Left lung (tissue), 10 donors: ENCODE data around the gene SH3RF2. TPM values are rescaled to one million over a fixed set of nuclear protein-coding genes. Genes with fewer than 3 reads are reported as not detected.

Source experiments
- ATAC-seq: fragments of 200-7000 bp; cut with Tn5 transposase; one replicate; pipeline ENCODE4 v1.9.1; 2020; ENCODE audit warnings: moderate library complexity
- DNase-seq, 4 donors: peaks; one replicate each; pipeline ENCODE4 v3.0.0-alpha.2; 2013 to 2020
- H3K27ac ChIP-seq, 2 donors: fragments of 200-600 bp; sonication (generic) in 1 of 2; one replicate each; pipeline versions ENCODE4 v1.5.0 to v1.8.0; 2020 to 2021
- H3K27me3 ChIP-seq, 2 donors: fragments of 200-600 bp; sonication (generic) in 1 of 2; one replicate each; pipeline versions ENCODE4 v1.5.0 to v1.8.0; 2020 to 2021
- H3K36me3 ChIP-seq, 2 donors: fragments of 200-600 bp; sonication (generic) in 1 of 2; one replicate each; pipeline versions ENCODE4 v1.5.0 to v1.8.0; 2020 to 2021
- H3K4me1 ChIP-seq, 2 donors: fragments of 200-600 bp; one replicate each; pipeline ENCODE4 v1.8.0; 2021
- H3K4me3 ChIP-seq, 2 donors: fragments of 200-600 bp; sonication (generic) in 1 of 2; one replicate each; pipeline versions ENCODE4 v1.5.0 to v1.8.0; 2020 to 2021; ENCODE audit warnings: mild to moderate bottlenecking in 1 of 2
- H3K9me3 ChIP-seq, 2 donors: fragments of 200-600 bp; sonication (generic) in 1 of 2; one replicate each; pipeline versions ENCODE4 v1.5.0 to v1.8.0; 2020 to 2021
- CTCF ChIP-seq, 2 donors: fragments of 200-600 bp; sonication (generic) in 1 of 2; IDR thresholded peaks; one replicate each; pipeline versions ENCODE4 v1.5.0 to v1.8.0; 2021; ENCODE audit warnings: antibody characterized with exemption in 2 of 2
- intact Hi-C, 2 donors: fragments of 100-400 bp; cut with DNase I; formaldehyde crosslinking; loops; one replicate each; pipeline versions ENCODE4 v1.11.2 to v1.14.2; 2022
- polyA plus RNA-seq, 6 donors: library from polyadenylated mRNA; unstranded; fragments of 120-200 nt; gene quantifications; one replicate each; pipeline ENCODE4 v1.2.1, GENCODE V29; 2013; ENCODE audit not compliant: insufficient read length in 6 of 6
- total RNA-seq, 2 donors: library from RNA; stranded (reverse); fragmentation: NEBNext Ultra II Directional; extraction: Animal tissue kit (Norgen Biotek cat#: 25700); gene quantifications; one replicate each; pipeline ENCODE4 v1.2.1, GENCODE V29; 2021
- donor health status: DM: no; HTN: yes; CAD: no.
- donor health status: DM: no; HTN: no; CAD: no.

The SH3RF2 gene
- total and polyA plus RNA-seq, 8 donors: 0.24 to 20.3 (median 0.47) TPM

GRCh38 chr5:146059460-146060220, 123.3 kb downstream of the SH3RF2 start:
- TF ChIP-seq CTCF (IDR thresholded peaks at IDR 0.05): no peak
- Histone ChIP-seq H3K36me3 (no peaks in the 10 kb centered on the region), H3K27ac (no peak overlapping the region), H3K9me3 (no peaks in the 10 kb centered on the region), H3K4me1 (no peaks in the 10 kb centered on the region), H3K4me3 (no peak overlapping the region), H3K27me3 (no peaks in the 10 kb centered on the region)
- no peak for ATAC-seq
- intact Hi-C loops: no loop called here
- no peak for DNase-seq

GRCh38 chr5:146060221-146060585, 123.8 kb downstream of the SH3RF2 start:
- DNase-seq: no peak
- H3K36me3 ChIP-seq: no peaks in the 10 kb centered on the region
- TF ChIP-seq CTCF (IDR thresholded peaks at IDR 0.05): no peak
- no peak for ATAC-seq
- H3K27me3 ChIP-seq: no peaks in the 10 kb centered on the region
- no peaks in the 10 kb centered on the region for H3K9me3 ChIP-seq
- H3K4me1 ChIP-seq: no peaks in the 10 kb centered on the region
- H3K27ac ChIP-seq: no peak overlapping the region
- intact Hi-C loops: no loop called here
- H3K4me3 ChIP-seq: no peak overlapping the region

- intact Hi-C loops: no loop called here
- no peaks in the 10 kb centered on the region for H3K36me3 ChIP-seq
- TF ChIP-seq CTCF (IDR thresholded peaks at IDR 0.05): no peak
- H3K4me3 ChIP-seq: no peak overlapping the region
- no peaks in the 10 kb centered on the region for H3K9me3 ChIP-seq
- no peak for DNase-seq
- H3K4me1 ChIP-seq: no peaks in the 10 kb centered on the region
- H3K27ac ChIP-seq: no peak overlapping the region
- H3K27me3 ChIP-seq: no peaks in the 10 kb centered on the region
- ATAC-seq: no peak
Observed at GRCh38 chr5:146066968-146067367, 130.6 kb downstream of the SH3RF2 start.

- peaks cover 0 to 3% of the 10 kb centered on the region in 2 donors for H3K27me3 ChIP-seq
- H3K4me1 ChIP-seq: no peaks in the 10 kb centered on the region
- H3K27ac ChIP-seq: no peak overlapping the region
- DNase-seq: no peak
- intact Hi-C loops: no loop called here
- ATAC-seq: no peak
- TF ChIP-seq CTCF (IDR thresholded peaks at IDR 0.05): no peak
- no peak overlapping the region for H3K4me3 ChIP-seq
- H3K36me3 ChIP-seq: no peaks in the 10 kb centered on the region
- no peaks in the 10 kb centered on the region for H3K9me3 ChIP-seq
Observed at GRCh38 chr5:146068206-146068605, 131.8 kb downstream of the SH3RF2 start.

- Histone ChIP-seq H3K4me3 (no peak overlapping the region), H3K36me3 (no peaks in the 10 kb centered on the region), H3K27ac (no peak overlapping the region), H3K27me3 (peaks cover 0 to 12% of the 10 kb centered on the region in 2 donors), H3K4me1 (no peaks in the 10 kb centered on the region), H3K9me3 (no peaks in the 10 kb centered on the region)
- ATAC-seq: no peak
- intact Hi-C loops: no loop called here
- no peak for TF ChIP-seq CTCF (IDR thresholded peaks at IDR 0.05)
- DNase-seq: no peak
Observed at GRCh38 chr5:146068977-146069779, 132.8 kb downstream of the SH3RF2 start.
